GM18867 (cell line): ENCODE data around the gene ATAD3B.

Experiments
- ATAC-seq: cut with Tn5 transposase; IDR thresholded peaks from one replicate; pipeline ENCODE4 v1.9.1; 2021; ENCODE audit warnings: mild to moderate bottlenecking, moderate library complexity; ENCODE audit not compliant: unreplicated experiment

ATAD3B gene

DNA sequence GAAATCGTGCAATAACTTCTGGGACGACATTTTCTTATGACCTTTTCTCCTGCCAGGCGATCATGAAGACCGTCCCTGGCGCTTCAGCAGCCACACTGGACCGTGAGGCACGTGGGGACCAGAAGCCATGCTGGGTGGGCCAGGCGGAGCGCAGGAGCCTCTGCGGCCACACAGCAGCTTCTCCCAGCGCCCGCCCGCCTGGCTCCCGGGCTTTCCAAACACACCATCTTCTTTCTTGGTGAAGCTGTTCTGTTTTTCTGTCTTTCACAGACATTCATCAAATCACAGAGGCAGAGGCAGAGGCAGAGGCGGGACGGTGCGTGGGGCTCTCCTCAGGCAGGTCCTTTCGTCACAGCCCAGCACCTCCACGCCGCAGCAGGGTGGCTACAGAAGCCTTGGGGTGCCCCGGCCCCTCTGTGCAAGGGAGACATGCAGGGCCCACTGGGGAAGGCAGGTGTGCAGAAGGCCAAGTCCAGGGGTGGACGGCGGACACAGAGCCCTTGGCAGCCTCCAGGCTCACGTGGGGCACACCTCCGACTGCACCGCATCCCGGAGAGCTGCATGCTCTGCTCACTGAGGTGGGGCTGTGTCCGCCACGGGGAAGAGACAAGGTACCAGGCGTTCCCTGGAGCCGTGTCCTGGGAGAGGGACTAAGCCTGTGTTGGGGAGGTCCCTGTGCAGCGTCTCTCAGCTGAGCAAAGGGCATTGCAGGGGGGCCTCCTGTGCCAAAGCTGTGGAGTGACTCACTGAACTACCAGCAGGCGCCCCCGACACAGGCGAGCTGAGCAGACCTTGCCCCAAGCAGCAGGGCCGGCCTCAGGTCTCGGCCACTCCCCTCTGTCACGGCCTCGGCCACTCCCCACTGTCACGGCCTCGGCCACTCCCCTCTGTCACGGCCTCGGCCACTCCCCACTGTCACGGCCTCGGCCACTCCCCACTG is 71.5 kb downstream of the ATAD3B start:
- ATAC-seq, result no peak

DNA sequence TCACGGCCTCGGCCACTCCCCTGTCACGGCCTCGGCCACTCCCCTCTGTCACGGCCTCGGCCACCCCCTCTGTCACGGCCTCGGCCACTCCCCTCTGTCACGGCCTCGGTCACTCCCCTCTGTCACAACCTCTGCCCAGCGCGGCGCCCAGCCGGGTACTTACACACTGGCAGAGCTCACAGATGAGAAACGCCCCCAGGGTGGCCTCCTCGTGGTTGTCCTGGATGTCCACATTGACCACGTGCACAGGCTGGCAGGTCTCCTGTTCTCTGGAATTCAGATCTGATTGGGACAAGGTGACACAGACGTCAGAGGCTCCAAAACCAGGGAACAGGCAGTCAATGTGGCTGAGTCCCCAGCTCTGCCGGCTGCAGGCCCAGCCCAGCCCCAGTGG is 72.1 kb downstream of the ATAD3B start:
- no peak for ATAC-seq

- no peak for ATAC-seq
Observed at GRCh38 chr1:1544544-1544943, 73.0 kb downstream of the ATAD3B start.
